ENCODE results near the gene LRRC7.

Gene LRRC7

GRCh38 chr1:69551476-69552324 is 16.0 kb upstream of the LRRC7 start:
- H3K79me2 ChIP-seq (ENCODE audit: insufficient read depth, low read length) = no peaks in the 10 kb centered on the region
- no peaks in the 10 kb centered on the region for H3K9me3 ChIP-seq (ENCODE audit: insufficient read depth, low read length, severe bottlenecking)
- no peak overlapping the region for H3K9ac ChIP-seq (ENCODE audit: low read depth, low read length)
- H3K27me3 ChIP-seq (ENCODE audit: insufficient read depth, low read length, poor library complexity) = no peaks in the 10 kb centered on the region
- no peaks in the 10 kb centered on the region for H3K36me3 ChIP-seq (ENCODE audit: insufficient read depth, low read length)
- no peak overlapping the region for H3K27ac ChIP-seq (ENCODE audit: low read length)
- TF ChIP-seq EZH2 (IDR thresholded peaks at IDR 0.05; ENCODE audit: borderline replicate concordance, low read depth, low read length, severe bottlenecking) (no peak), CTCF (IDR thresholded peaks at IDR 0.05; ENCODE audit: borderline replicate concordance, extremely low read depth, low read length, poor library complexity, severe bottlenecking) (no peak)
- H2AFZ ChIP-seq (ENCODE audit: low read depth, low read length) = no peak overlapping the region
- H3K4me3 ChIP-seq (ENCODE audit: low read depth in 1 of 2, low read length in 2 of 2) = no peak overlapping the region
- H3K4me2 ChIP-seq (ENCODE audit: insufficient read depth, low read length) = no peak overlapping the region
- no peak for DNase-seq
- H3K4me1 ChIP-seq (ENCODE audit: insufficient read depth, low read length) = no peaks in the 10 kb centered on the region
- H4K20me1 ChIP-seq (ENCODE audit: insufficient read depth, low read length) = no peaks in the 10 kb centered on the region
- ATAC-seq (ENCODE audit: insufficient read depth, low read depth) = no peak

DNA sequence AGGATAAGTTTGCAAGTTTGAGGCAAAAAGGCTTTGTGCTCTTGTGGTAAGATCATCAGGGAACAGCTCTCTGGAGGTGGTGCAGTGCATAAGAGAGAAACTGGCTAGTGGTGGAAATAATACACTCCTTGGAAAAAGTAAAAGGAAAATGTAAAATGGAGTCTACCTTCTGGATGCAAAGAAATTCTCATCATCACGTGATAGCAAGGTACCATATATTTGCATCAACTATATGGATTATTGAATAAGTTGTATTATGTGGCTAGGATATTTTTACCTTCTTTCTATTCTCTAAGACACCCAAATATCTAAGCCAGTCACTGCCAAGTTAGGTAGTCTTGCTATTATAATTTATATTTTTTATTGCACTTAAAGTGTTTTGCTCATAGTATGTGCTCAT is 14.0 kb upstream of the LRRC7 start:
- no peaks in the 10 kb centered on the region for H3K27me3 ChIP-seq (ENCODE audit: insufficient read depth, low read length, poor library complexity)
- H3K9ac ChIP-seq (ENCODE audit: low read depth, low read length) = no peak overlapping the region
- no peaks in the 10 kb centered on the region for H3K4me1 ChIP-seq (ENCODE audit: insufficient read depth, low read length)
- H2AFZ ChIP-seq (ENCODE audit: low read depth, low read length) = no peak overlapping the region
- H4K20me1 ChIP-seq (ENCODE audit: insufficient read depth, low read length) = no peaks in the 10 kb centered on the region
- ATAC-seq (ENCODE audit: insufficient read depth, low read depth) (no peak), DNase-seq (no peak)
- no peak overlapping the region for H3K4me2 ChIP-seq (ENCODE audit: insufficient read depth, low read length)
- H3K79me2 ChIP-seq (ENCODE audit: insufficient read depth, low read length) = no peaks in the 10 kb centered on the region
- H3K4me3 ChIP-seq (ENCODE audit: low read depth in 1 of 2, low read length in 2 of 2) = no peak overlapping the region
- H3K27ac ChIP-seq (ENCODE audit: low read length) = no peak overlapping the region
- no peak for TF ChIP-seq EZH2 (IDR thresholded peaks at IDR 0.05; ENCODE audit: borderline replicate concordance, low read depth, low read length, severe bottlenecking)
- no peak for TF ChIP-seq CTCF (IDR thresholded peaks at IDR 0.05; ENCODE audit: borderline replicate concordance, extremely low read depth, low read length, poor library complexity, severe bottlenecking)
- no peaks in the 10 kb centered on the region for H3K36me3 ChIP-seq (ENCODE audit: insufficient read depth, low read length)
- H3K9me3 ChIP-seq (ENCODE audit: insufficient read depth, low read length, severe bottlenecking) = no peaks in the 10 kb centered on the region

DNA sequence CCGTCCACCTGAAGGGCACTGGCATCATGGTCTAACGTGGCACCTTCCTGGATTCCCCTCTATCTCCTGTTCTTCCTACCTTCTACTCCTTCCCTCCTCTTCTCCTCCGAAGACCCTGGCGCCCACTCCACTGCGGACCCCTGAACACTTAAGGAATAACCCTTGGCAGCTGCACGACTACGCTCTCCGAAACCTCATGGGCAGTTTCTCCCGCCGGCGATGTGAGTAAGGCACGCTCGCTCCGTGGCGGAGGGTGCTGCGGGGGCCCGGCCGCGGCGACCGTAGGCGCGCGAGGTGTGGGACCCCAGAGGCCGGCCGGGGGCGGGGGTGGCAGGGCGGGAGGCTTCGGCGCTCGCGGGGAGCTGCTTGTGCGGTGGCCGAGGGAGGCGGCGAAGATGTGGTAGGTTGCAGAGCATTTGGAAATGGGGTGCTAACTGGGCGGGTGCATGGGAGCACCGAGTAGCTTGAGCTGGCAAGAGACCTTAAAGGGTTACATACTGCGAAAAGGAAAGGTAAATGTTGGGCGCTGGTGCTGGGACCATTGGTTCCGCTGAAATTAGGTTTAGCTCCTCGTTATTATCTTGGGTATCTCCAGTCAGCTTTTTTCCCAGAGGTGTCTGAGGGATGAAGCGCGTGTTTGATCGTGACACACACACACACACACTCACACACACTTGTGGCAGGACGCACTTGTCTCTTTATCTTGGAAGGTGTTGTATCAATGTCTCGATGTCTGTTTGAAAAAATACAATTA is 876 bp downstream of the LRRC7 start:
- Histone ChIP-seq H2AFZ (ENCODE audit: low read depth, low read length) (no peak overlapping the region), H3K27me3 (ENCODE audit: insufficient read depth, low read length, poor library complexity) (no peaks in the 10 kb centered on the region), H3K9ac (ENCODE audit: low read depth, low read length) (no peak overlapping the region), H3K4me1 (ENCODE audit: insufficient read depth, low read length) (no peaks in the 10 kb centered on the region), H3K79me2 (ENCODE audit: insufficient read depth, low read length) (no peaks in the 10 kb centered on the region), H3K9me3 (ENCODE audit: insufficient read depth, low read length, severe bottlenecking) (no peaks in the 10 kb centered on the region), H4K20me1 (ENCODE audit: insufficient read depth, low read length) (no peaks in the 10 kb centered on the region), H3K4me2 (ENCODE audit: insufficient read depth, low read length) (no peak overlapping the region), H3K36me3 (ENCODE audit: insufficient read depth, low read length) (no peaks in the 10 kb centered on the region), H3K4me3 (ENCODE audit: low read depth in 1 of 2, low read length in 2 of 2) (no peak overlapping the region), H3K27ac (ENCODE audit: low read length) (no peak overlapping the region)
- ATAC-seq (ENCODE audit: insufficient read depth, low read depth) (no peak), DNase-seq (no peak)
- no peak for TF ChIP-seq CTCF (IDR thresholded peaks at IDR 0.05; ENCODE audit: borderline replicate concordance, extremely low read depth, low read length, poor library complexity, severe bottlenecking)
- no peak for TF ChIP-seq EZH2 (IDR thresholded peaks at IDR 0.05; ENCODE audit: borderline replicate concordance, low read depth, low read length, severe bottlenecking)

Data from DND-41 (cell line).